Measurements from ENCODE around the gene MLEC.

MLEC gene

GRCh38 chr12:120652656-120653435 lies 34.1 kb upstream of the MLEC start:
- Histone ChIP-seq H3K4me1 (ENCODE audit: control insufficient read depth in 1 of 2, insufficient read depth in 2 of 2, low read length in 2 of 2) (peaks cover 0 to 2% of the 10 kb centered on the region in 2 experiments), H4K91ac (ENCODE audit: low read depth, low read length) (no peak overlapping the region), H3K27me3 (ENCODE audit: insufficient read depth, low read length) (no peaks in the 10 kb centered on the region), H3K18ac (ENCODE audit: low read length) (no peak overlapping the region), H2AK5ac (ENCODE audit: low read length) (no peak overlapping the region), H3K4me3 (ENCODE audit: low read depth, low read length) (no peak overlapping the region), H4K8ac (ENCODE audit: low read depth, low read length) (no peak overlapping the region), H3K9ac (ENCODE audit: low read length) (no peak overlapping the region), H3K79me2 (ENCODE audit: control insufficient read depth, insufficient read depth, low read length, poor library complexity) (no peaks in the 10 kb centered on the region), H3K4ac (ENCODE audit: low read depth, low read length) (no peak overlapping the region), H3K36me3 (ENCODE audit: control insufficient read depth in 1 of 2, insufficient read depth in 2 of 2, low read length in 2 of 2) (no peaks in the 10 kb centered on the region), H3K9me3 (ENCODE audit: insufficient read depth, low read depth, low read length) (no peaks in the 10 kb centered on the region), H2BK5ac (ENCODE audit: low read depth, low read length, poor library complexity) (no peak overlapping the region), H3K27ac (ENCODE audit: low read depth, low read length) (no peak overlapping the region), H3K79me1 (ENCODE audit: low read length) (no peaks in the 10 kb centered on the region), H3K14ac (ENCODE audit: low read length) (no peak overlapping the region), H3K23ac (ENCODE audit: low read length) (no peak overlapping the region), H3K4me2 (ENCODE audit: low read length) (no peak overlapping the region), H2BK12ac (ENCODE audit: low read length) (no peak overlapping the region), H4K12ac (ENCODE audit: low read depth, low read length) (no peak overlapping the region), H2BK120ac (ENCODE audit: insufficient read depth, low read length, poor library complexity) (no peak overlapping the region), H2AFZ (ENCODE audit: insufficient read depth, low read length, poor library complexity) (no peak overlapping the region)
- WGBS (ENCODE audit: extremely low coverage, insufficient coverage, insufficient read length), result no CpG with 5 or more reads among the region's 10 CpGs
- DNase-seq, result no peak

- no peak overlapping the region for H3K4ac ChIP-seq (ENCODE audit: low read depth, low read length)
- H2AK5ac ChIP-seq (ENCODE audit: low read length), result no peak overlapping the region
- no peak overlapping the region for H2BK12ac ChIP-seq (ENCODE audit: low read length)
- H4K12ac ChIP-seq (ENCODE audit: low read depth, low read length), result no peak overlapping the region
- H3K9ac ChIP-seq (ENCODE audit: low read length), result no peak overlapping the region
- no peak overlapping the region for H4K8ac ChIP-seq (ENCODE audit: low read depth, low read length)
- no peaks in the 10 kb centered on the region for H3K79me2 ChIP-seq (ENCODE audit: control insufficient read depth, insufficient read depth, low read length, poor library complexity)
- no peak for DNase-seq
- H2BK5ac ChIP-seq (ENCODE audit: low read depth, low read length, poor library complexity), result no peak overlapping the region
- H3K18ac ChIP-seq (ENCODE audit: low read length), result no peak overlapping the region
- H2BK120ac ChIP-seq (ENCODE audit: insufficient read depth, low read length, poor library complexity), result no peak overlapping the region
- H3K36me3 ChIP-seq (ENCODE audit: control insufficient read depth in 1 of 2, insufficient read depth in 2 of 2, low read length in 2 of 2), result no peaks in the 10 kb centered on the region
- no peak overlapping the region for H3K14ac ChIP-seq (ENCODE audit: low read length)
- H3K4me3 ChIP-seq (ENCODE audit: low read depth, low read length), result no peak overlapping the region
- no peak overlapping the region for H2AFZ ChIP-seq (ENCODE audit: insufficient read depth, low read length, poor library complexity)
- peaks cover 0 to 2% of the 10 kb centered on the region in 2 experiments for H3K4me1 ChIP-seq (ENCODE audit: control insufficient read depth in 1 of 2, insufficient read depth in 2 of 2, low read length in 2 of 2)
- no peaks in the 10 kb centered on the region for H3K79me1 ChIP-seq (ENCODE audit: low read length)
- no peak overlapping the region for H3K4me2 ChIP-seq (ENCODE audit: low read length)
- no CpG with 5 or more reads among the region's 11 CpGs for WGBS (ENCODE audit: extremely low coverage, insufficient coverage, insufficient read length)
- no peaks in the 10 kb centered on the region for H3K9me3 ChIP-seq (ENCODE audit: insufficient read depth, low read depth, low read length)
- H3K27me3 ChIP-seq (ENCODE audit: insufficient read depth, low read length), result no peaks in the 10 kb centered on the region
- no peak overlapping the region for H3K23ac ChIP-seq (ENCODE audit: low read length)
- no peak overlapping the region for H3K27ac ChIP-seq (ENCODE audit: low read depth, low read length)
- no peak overlapping the region for H4K91ac ChIP-seq (ENCODE audit: low read depth, low read length)
These were observed 33.3 kb upstream of the MLEC start for GRCh38 chr12:120653611-120654010.

- DNase-seq, result no peak
- no peak overlapping the region for H2AFZ ChIP-seq (ENCODE audit: insufficient read depth, low read length, poor library complexity)
- no peak overlapping the region for H3K4ac ChIP-seq (ENCODE audit: low read depth, low read length)
- no peak overlapping the region for H2BK120ac ChIP-seq (ENCODE audit: insufficient read depth, low read length, poor library complexity)
- H4K8ac ChIP-seq (ENCODE audit: low read depth, low read length), result no peak overlapping the region
- H3K79me1 ChIP-seq (ENCODE audit: low read length), result no peaks in the 10 kb centered on the region
- no peaks in the 10 kb centered on the region for H3K4me1 ChIP-seq (ENCODE audit: control insufficient read depth in 1 of 2, insufficient read depth in 2 of 2, low read length in 2 of 2)
- H3K18ac ChIP-seq (ENCODE audit: low read length), result no peak overlapping the region
- H4K91ac ChIP-seq (ENCODE audit: low read depth, low read length), result no peak overlapping the region
- no peak overlapping the region for H3K4me2 ChIP-seq (ENCODE audit: low read length)
- no peaks in the 10 kb centered on the region for H3K36me3 ChIP-seq (ENCODE audit: control insufficient read depth in 1 of 2, insufficient read depth in 2 of 2, low read length in 2 of 2)
- no peak overlapping the region for H2BK12ac ChIP-seq (ENCODE audit: low read length)
- no peak overlapping the region for H4K12ac ChIP-seq (ENCODE audit: low read depth, low read length)
- WGBS (ENCODE audit: extremely low coverage, insufficient coverage, insufficient read length), result no CpG with 5 or more reads among the region's 10 CpGs
- no peak overlapping the region for H2AK5ac ChIP-seq (ENCODE audit: low read length)
- no peaks in the 10 kb centered on the region for H3K79me2 ChIP-seq (ENCODE audit: control insufficient read depth, insufficient read depth, low read length, poor library complexity)
- no peaks in the 10 kb centered on the region for H3K9me3 ChIP-seq (ENCODE audit: insufficient read depth, low read depth, low read length)
- H3K27ac ChIP-seq (ENCODE audit: low read depth, low read length), result no peak overlapping the region
- H3K14ac ChIP-seq (ENCODE audit: low read length), result no peak overlapping the region
- no peak overlapping the region for H3K9ac ChIP-seq (ENCODE audit: low read length)
- H2BK5ac ChIP-seq (ENCODE audit: low read depth, low read length, poor library complexity), result no peak overlapping the region
- H3K27me3 ChIP-seq (ENCODE audit: insufficient read depth, low read length), result no peaks in the 10 kb centered on the region
- H3K4me3 ChIP-seq (ENCODE audit: low read depth, low read length), result no peak overlapping the region
- H3K23ac ChIP-seq (ENCODE audit: low read length), result no peak overlapping the region
These were observed 32.3 kb upstream of the MLEC start for GRCh38 chr12:120654656-120655055.

DNA sequence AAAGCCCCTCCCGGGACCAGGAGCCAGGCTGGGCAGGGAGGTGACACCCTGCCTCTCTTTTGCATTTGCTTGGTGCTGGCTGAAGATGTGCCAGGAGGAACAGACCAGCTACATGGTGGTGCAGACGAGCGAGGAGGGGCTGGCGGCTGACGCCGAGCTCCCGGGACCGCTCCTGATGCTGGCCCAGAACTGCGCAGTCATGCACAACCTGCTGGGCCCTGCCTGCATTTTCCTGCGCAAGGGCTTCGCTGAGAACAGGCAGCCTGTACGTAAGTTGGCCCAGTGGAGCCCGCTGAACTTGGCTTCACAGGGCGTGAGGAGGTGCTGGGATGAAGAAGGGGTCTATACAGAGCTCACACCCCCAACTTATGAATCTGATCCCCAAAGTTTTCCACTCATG lies 30.9 kb upstream of the MLEC start:
- Histone ChIP-seq H2BK120ac (ENCODE audit: insufficient read depth, low read length, poor library complexity) (no peak overlapping the region), H2AFZ (ENCODE audit: insufficient read depth, low read length, poor library complexity) (no peak overlapping the region), H2BK5ac (ENCODE audit: low read depth, low read length, poor library complexity) (no peak overlapping the region), H3K4me1 (ENCODE audit: control insufficient read depth in 1 of 2, insufficient read depth in 2 of 2, low read length in 2 of 2) (no peaks in the 10 kb centered on the region), H4K12ac (ENCODE audit: low read depth, low read length) (no peak overlapping the region), H3K9me3 (ENCODE audit: insufficient read depth, low read depth, low read length) (no peaks in the 10 kb centered on the region), H3K18ac (ENCODE audit: low read length) (no peak overlapping the region), H3K27ac (ENCODE audit: low read depth, low read length) (no peak overlapping the region), H3K4me2 (ENCODE audit: low read length) (no peak overlapping the region), H3K4me3 (ENCODE audit: low read depth, low read length) (no peak overlapping the region), H3K9ac (ENCODE audit: low read length) (no peak overlapping the region), H2BK12ac (ENCODE audit: low read length) (no peak overlapping the region), H2AK5ac (ENCODE audit: low read length) (no peak overlapping the region), H3K27me3 (ENCODE audit: insufficient read depth, low read length) (no peaks in the 10 kb centered on the region), H4K91ac (ENCODE audit: low read depth, low read length) (no peak overlapping the region), H3K79me2 (ENCODE audit: control insufficient read depth, insufficient read depth, low read length, poor library complexity) (no peaks in the 10 kb centered on the region), H3K36me3 (ENCODE audit: control insufficient read depth in 1 of 2, insufficient read depth in 2 of 2, low read length in 2 of 2) (no peaks in the 10 kb centered on the region), H4K8ac (ENCODE audit: low read depth, low read length) (no peak overlapping the region), H3K23ac (ENCODE audit: low read length) (no peak overlapping the region), H3K4ac (ENCODE audit: low read depth, low read length) (no peak overlapping the region), H3K79me1 (ENCODE audit: low read length) (no peaks in the 10 kb centered on the region), H3K14ac (ENCODE audit: low read length) (no peak overlapping the region)
- WGBS (ENCODE audit: extremely low coverage, insufficient coverage, insufficient read length), result no CpG with 5 or more reads among the region's 14 CpGs
- no peak for DNase-seq
